Measurements from ENCODE around the gene RAG2.

Gene RAG2

DNA sequence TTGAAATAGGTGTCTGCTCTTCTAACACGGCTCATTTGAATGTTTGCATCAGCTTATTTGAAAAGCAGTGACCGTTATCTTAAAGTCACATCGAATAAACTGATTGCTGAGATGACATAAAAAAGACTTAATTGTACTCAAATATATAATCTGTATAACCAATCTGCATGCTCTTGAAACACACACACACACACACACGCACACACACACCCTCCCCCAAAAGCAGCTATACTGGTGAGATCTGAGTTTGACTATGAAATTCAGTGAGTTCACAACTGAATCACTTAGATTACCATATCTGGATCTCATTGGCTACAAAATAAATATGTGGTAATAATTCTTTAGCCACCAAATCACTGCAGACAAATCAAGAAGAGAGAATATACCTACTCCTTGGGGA is 7.5 kb downstream of the RAG2 start:
- TF ChIP-seq, protein P1, sequence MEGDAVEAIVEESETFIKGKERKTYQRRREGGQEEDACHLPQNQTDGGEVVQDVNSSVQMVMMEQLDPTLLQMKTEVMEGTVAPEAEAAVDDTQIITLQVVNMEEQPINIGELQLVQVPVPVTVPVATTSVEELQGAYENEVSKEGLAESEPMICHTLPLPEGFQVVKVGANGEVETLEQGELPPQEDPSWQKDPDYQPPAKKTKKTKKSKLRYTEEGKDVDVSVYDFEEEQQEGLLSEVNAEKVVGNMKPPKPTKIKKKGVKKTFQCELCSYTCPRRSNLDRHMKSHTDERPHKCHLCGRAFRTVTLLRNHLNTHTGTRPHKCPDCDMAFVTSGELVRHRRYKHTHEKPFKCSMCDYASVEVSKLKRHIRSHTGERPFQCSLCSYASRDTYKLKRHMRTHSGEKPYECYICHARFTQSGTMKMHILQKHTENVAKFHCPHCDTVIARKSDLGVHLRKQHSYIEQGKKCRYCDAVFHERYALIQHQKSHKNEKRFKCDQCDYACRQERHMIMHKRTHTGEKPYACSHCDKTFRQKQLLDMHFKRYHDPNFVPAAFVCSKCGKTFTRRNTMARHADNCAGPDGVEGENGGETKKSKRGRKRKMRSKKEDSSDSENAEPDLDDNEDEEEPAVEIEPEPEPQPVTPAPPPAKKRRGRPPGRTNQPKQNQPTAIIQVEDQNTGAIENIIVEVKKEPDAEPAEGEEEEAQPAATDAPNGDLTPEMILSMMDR (IDR thresholded peaks at IDR 0.05; ENCODE audit: insufficient read depth, low read length): no peak
- TF ChIP-seq, protein P2, sequence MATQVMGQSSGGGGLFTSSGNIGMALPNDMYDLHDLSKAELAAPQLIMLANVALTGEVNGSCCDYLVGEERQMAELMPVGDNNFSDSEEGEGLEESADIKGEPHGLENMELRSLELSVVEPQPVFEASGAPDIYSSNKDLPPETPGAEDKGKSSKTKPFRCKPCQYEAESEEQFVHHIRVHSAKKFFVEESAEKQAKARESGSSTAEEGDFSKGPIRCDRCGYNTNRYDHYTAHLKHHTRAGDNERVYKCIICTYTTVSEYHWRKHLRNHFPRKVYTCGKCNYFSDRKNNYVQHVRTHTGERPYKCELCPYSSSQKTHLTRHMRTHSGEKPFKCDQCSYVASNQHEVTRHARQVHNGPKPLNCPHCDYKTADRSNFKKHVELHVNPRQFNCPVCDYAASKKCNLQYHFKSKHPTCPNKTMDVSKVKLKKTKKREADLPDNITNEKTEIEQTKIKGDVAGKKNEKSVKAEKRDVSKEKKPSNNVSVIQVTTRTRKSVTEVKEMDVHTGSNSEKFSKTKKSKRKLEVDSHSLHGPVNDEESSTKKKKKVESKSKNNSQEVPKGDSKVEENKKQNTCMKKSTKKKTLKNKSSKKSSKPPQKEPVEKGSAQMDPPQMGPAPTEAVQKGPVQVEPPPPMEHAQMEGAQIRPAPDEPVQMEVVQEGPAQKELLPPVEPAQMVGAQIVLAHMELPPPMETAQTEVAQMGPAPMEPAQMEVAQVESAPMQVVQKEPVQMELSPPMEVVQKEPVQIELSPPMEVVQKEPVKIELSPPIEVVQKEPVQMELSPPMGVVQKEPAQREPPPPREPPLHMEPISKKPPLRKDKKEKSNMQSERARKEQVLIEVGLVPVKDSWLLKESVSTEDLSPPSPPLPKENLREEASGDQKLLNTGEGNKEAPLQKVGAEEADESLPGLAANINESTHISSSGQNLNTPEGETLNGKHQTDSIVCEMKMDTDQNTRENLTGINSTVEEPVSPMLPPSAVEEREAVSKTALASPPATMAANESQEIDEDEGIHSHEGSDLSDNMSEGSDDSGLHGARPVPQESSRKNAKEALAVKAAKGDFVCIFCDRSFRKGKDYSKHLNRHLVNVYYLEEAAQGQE (IDR thresholded peaks at IDR 0.05; ENCODE audit: insufficient replicate concordance, low read depth): no peak
- no peak for TF ChIP-seq GABPA (IDR thresholded peaks at IDR 0.05; ENCODE audit: low read depth)
- Histone ChIP-seq H3K27me3 (ENCODE audit: insufficient read depth, poor library complexity, severe bottlenecking) (no peaks in the 10 kb centered on the region), H3K27ac (replicated peaks) (no peak overlapping the region), H3K4me3 (replicated peaks; ENCODE audit: insufficient read depth, low read length) (no peak overlapping the region)
- DNase-seq (ENCODE audit: low read depth in 1 of 2, low spot score in 1 of 2): no peak

DNA sequence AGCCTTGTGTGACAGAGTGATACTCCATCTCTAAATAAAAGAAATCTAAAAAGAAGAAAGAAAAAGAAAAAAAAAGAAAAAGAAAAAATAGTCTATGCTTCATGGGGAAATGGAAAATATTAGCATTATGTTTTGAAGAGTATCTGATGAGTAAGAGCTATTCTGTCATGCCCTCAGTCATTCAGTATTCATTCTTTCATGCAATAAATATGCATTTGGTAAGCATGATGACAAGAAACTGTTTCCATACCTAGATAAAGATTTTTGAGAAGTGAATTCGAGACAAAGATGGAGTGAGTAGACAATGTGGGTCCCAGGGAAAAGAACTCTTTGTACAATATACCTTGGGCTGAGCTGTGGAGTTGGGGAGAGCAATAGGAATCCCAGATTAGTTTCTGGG is 9.9 kb downstream of the RAG2 start:
- TF ChIP-seq, protein P1 (IDR thresholded peaks at IDR 0.05; ENCODE audit: insufficient read depth, low read length): no peak
- TF ChIP-seq SPI1 (IDR thresholded peaks at IDR 0.05; ENCODE audit: borderline replicate concordance, low read depth) (no peak), POLR2AphosphoS5 (IDR thresholded peaks at IDR 0.05; ENCODE audit: low read depth) (no peak), GABPA (IDR thresholded peaks at IDR 0.05; ENCODE audit: low read depth) (no peak)
- TF ChIP-seq, protein P2 (IDR thresholded peaks at IDR 0.05; ENCODE audit: insufficient replicate concordance, low read depth): no peak

DNA sequence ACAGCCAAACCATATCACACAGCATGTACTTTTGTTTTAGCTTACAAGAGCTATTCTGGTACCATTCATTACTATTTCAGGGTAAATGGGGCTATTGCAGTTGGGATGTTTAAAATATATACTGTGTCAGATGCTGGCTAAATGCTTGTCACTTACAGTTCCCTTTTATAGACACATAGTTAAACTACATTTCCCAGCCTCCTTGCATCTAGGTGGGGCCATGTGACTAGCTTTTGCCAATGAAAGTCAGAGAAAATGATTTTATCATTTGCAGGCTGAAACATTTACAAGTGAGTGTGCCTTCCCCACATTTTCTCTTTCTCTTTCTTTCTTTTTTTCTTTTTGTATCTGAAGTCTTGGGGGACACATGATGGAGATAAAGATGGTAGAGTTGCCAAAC is 11.5 kb downstream of the RAG2 start:
- Histone ChIP-seq H3K27me3 (ENCODE audit: insufficient read depth, poor library complexity, severe bottlenecking) (no peaks in the 10 kb centered on the region), H3K27ac (replicated peaks) (no peak overlapping the region), H3K4me3 (replicated peaks; ENCODE audit: insufficient read depth, low read length) (no peak overlapping the region)
- no peak for DNase-seq (ENCODE audit: low read depth in 1 of 2, low spot score in 1 of 2)
- TF ChIP-seq, protein P1 (IDR thresholded peaks at IDR 0.05; ENCODE audit: insufficient read depth, low read length): no peak
- TF ChIP-seq SPI1 (IDR thresholded peaks at IDR 0.05; ENCODE audit: borderline replicate concordance, low read depth): peak; percentile 19; the same call in 1 of the 2 replicates

More for the DNA sequence above, 9.9 kb downstream of the RAG2 start:
- Histone ChIP-seq H3K27me3 (ENCODE audit: insufficient read depth, poor library complexity, severe bottlenecking) (no peaks in the 10 kb centered on the region), H3K27ac (replicated peaks) (no peak overlapping the region), H3K4me3 (replicated peaks; ENCODE audit: insufficient read depth, low read length) (no peak overlapping the region)
- no peak for DNase-seq (ENCODE audit: low read depth in 1 of 2, low spot score in 1 of 2)

DNA sequence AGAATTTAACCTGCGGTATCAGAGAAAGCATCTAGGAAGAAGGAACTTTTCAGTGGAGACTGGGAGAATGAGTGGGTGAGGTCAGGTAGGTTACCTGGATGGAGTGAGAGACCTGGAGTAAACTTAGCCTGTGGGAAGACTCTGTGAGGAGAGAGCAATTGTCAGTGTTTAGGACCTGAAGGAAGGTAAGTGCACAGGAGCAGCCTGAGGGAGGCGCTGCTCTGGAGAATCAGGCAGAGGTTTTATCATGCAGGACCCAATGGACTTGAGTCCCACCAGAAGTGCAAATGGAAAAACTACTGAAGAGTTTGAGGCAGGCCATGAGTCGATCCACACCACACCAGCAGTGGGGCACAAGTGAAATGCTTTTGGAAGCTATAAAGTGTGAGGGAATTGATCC is 14.4 kb downstream of the RAG2 start:
- no peaks in the 10 kb centered on the region for H3K27me3 ChIP-seq (ENCODE audit: insufficient read depth, poor library complexity, severe bottlenecking)
- no peak overlapping the region for H3K4me3 ChIP-seq (replicated peaks; ENCODE audit: insufficient read depth, low read length)
- TF ChIP-seq, protein P2 (IDR thresholded peaks at IDR 0.05; ENCODE audit: insufficient replicate concordance, low read depth): no peak
- TF ChIP-seq SPI1 (IDR thresholded peaks at IDR 0.05; ENCODE audit: borderline replicate concordance, low read depth) (no peak), GABPA (IDR thresholded peaks at IDR 0.05; ENCODE audit: low read depth) (no peak), POLR2AphosphoS5 (IDR thresholded peaks at IDR 0.05; ENCODE audit: low read depth) (no peak)
- TF ChIP-seq, protein P1 (IDR thresholded peaks at IDR 0.05; ENCODE audit: insufficient read depth, low read length): no peak
- no peak overlapping the region for H3K27ac ChIP-seq (replicated peaks)
- no peak for DNase-seq (ENCODE audit: low read depth in 1 of 2, low spot score in 1 of 2)

Measured in HL-60 (cell line).